Motor neuron (in vitro differentiated cells): ENCODE results near the gene ENDOD1. TPM values are rescaled to one million over a fixed set of nuclear protein-coding genes. Genes with fewer than 3 reads are reported as not detected.

Experiments used
- ATAC-seq, 8 experiments: fragments of 200-7000 bp; cut with Tn5 transposase; replicated peaks in 6 of 8; 2 replicates each; pipeline ENCODE4 v1.8.0; 2021; ENCODE audit warnings: mild to moderate bottlenecking in 8 of 8, moderate library complexity in 8 of 8
- H3K27ac ChIP-seq, 2 donors: fragments of 250-450 bp; sonication (Bioruptor Pico); 2 replicates each; pipeline ENCODE4 v1.9.0; 2021; ENCODE audit warnings: antibody characterized with exemption in 2 of 2, mild to moderate bottlenecking in 2 of 2, moderate library complexity in 1 of 2
- H3K4me1 ChIP-seq, 2 donors: fragments of 250-450 bp; sonication (Bioruptor Pico); replicated peaks in 1 of 2; 2 replicates each; pipeline ENCODE4 v1.6.1; 2021; ENCODE audit warnings: antibody characterized with exemption in 2 of 2, mild to moderate bottlenecking in 2 of 2, moderate library complexity in 1 of 2
- H3K4me3 ChIP-seq, 5 donors: fragments of 250-450 bp; sonication (Bioruptor Pico); 2 replicates each; pipeline ENCODE4 v1.9.0; 2021; ENCODE audit warnings: antibody characterized with exemption in 5 of 5, mild to moderate bottlenecking in 5 of 5, moderate library complexity in 4 of 5
- WGBS, 10 experiments: fragments of 450-650 bp; shearing (Covaris generic); methylation state at CpG; one replicate each; pipeline ENCODE4 v1.0.0; 2022; 5-methylcytosine and 5-hydroxymethylcytosine counted together
- in situ Hi-C, 9 experiments: fragments of 400-800 bp; cut with MboI; loops; one replicate each; pipeline ENCODE4 v1.15.0; 2021; ENCODE audit warnings: low sequenced_read_pairs in 9 of 9, low pct_unique_long_range_greater_than_20kb in 2 of 9; ENCODE audit not compliant: unreplicated experiment in 9 of 9
- total RNA-seq, 8 experiments: library from RNA; unstranded; fragments of 300-600 nt; gene quantifications; 2 replicates each; pipeline versions ENCODE4 v1.2.3 to v1.2.4, GENCODE V29; 2022

The ENDOD1 gene
- total RNA-seq, 8 experiments from 2014 or later, result 6.2 to 65.2 (median 8.6) TPM

GRCh38 chr11:95065336-95065735, 24.3 kb upstream of the ENDOD1 start:
- in situ Hi-C loops, result loop anchor here in 2 of 9 experiments (25.0 kb wide), 1 partner anchor 697 kb away; no protein-coding TSS in a partner anchor

GRCh38 chr11:95066716-95067038, 23.0 kb upstream of the ENDOD1 start, which contains the start of gene SRSF8:
SRSF8 (plus strand) TSS chr11:95066919; CDS start chr11:95067227, 308 bp downstream.
- WGBS, 10 experiments, result 0% methylated on average over 1 to 2 of the region's 4 CpGs; no CpG with 5 or more reads in 8 of the 10 experiments

More at GRCh38 chr11:95065336-95065735, 24.3 kb upstream of the ENDOD1 start:
- no peak overlapping the region for H3K27ac ChIP-seq
- ATAC-seq, result peak in 1 of 8 experiments; percentile 5
- WGBS, 10 experiments, result 80 to 100% (median 100%) methylated on average over 1 of the region's 1 CpG; no CpG with 5 or more reads in 2 of the 10 experiments
- peaks cover 0 to 5% of the 10 kb centered on the region in 2 donors for H3K4me1 ChIP-seq
- no peak overlapping the region for H3K4me3 ChIP-seq

GRCh38 chr11:95067039-95067840, 22.4 kb upstream of the ENDOD1 start:
- WGBS, 10 experiments, result 0 to 3% (median 0%) methylated on average over 1 to 12 of the region's 98 CpGs; no CpG with 5 or more reads in 4 of the 10 experiments
- in situ Hi-C loops, result loop anchor here in 2 of 9 experiments (25.0 kb wide), 1 partner anchor 695 kb away; no protein-coding TSS in a partner anchor
- peaks cover 0 to 5% of the 10 kb centered on the region in 2 donors for H3K4me1 ChIP-seq
- H3K4me3 ChIP-seq, result peak overlapping the region; percentile 71 to 98 (median 91)
- H3K27ac ChIP-seq, result peak overlapping the region; percentile 98
- ATAC-seq, result peak; percentile 77 to 85 (median 82)

More at GRCh38 chr11:95066716-95067038, 23.0 kb upstream of the ENDOD1 start, which contains the start of gene SRSF8:
- ATAC-seq, result peak in 3 of 8 experiments; percentile 28 to 48 (median 42)
- Histone ChIP-seq H3K4me1 (peaks cover 0 to 5% of the 10 kb centered on the region in 2 donors), H3K27ac (peak within 1 kb of the TSS; percentile 98), H3K4me3 (peak within 1 kb of the TSS; percentile 71 to 98 (median 91))
- in situ Hi-C loops, result loop anchor here in 2 of 9 experiments (25.0 kb wide), 1 partner anchor 696 kb away; no protein-coding TSS in a partner anchor

GRCh38 chr11:95067841-95068219, 21.8 kb upstream of the ENDOD1 start:
- in situ Hi-C loops, result loop anchor here in 2 of 9 experiments (25.0 kb wide), 1 partner anchor 694 kb away; no protein-coding TSS in a partner anchor
- WGBS, 10 experiments, result 0 to 8% (median 0%) methylated on average over 2 to 13 of the region's 16 CpGs; no CpG with 5 or more reads in 4 of the 10 experiments
- peak overlapping the region; percentile 98 for H3K27ac ChIP-seq
- no peak for ATAC-seq
- H3K4me1 ChIP-seq, result peaks cover 0 to 5% of the 10 kb centered on the region in 2 donors
- peak overlapping the region; percentile 71 to 98 (median 91) for H3K4me3 ChIP-seq

GRCh38 chr11:95068549-95068948, 21.1 kb upstream of the ENDOD1 start:
- H3K4me3 ChIP-seq, result peak overlapping the region; percentile 71 to 98 (median 91)
- 0 to 7% (median 0%) methylated on average over 1 to 5 of the region's 5 CpGs; no CpG with 5 or more reads in 2 of the 10 experiments for WGBS, 10 experiments
- in situ Hi-C loops, result loop anchor here in 2 of 9 experiments (25.0 kb wide), 1 partner anchor 694 kb away; no protein-coding TSS in a partner anchor
- H3K27ac ChIP-seq, result peak overlapping the region; percentile 98
- H3K4me1 ChIP-seq, result peaks cover 0 to 5% of the 10 kb centered on the region in 2 donors
- peak; percentile 45 to 80 (median 72) for ATAC-seq

- H3K4me1 ChIP-seq, result peaks cover 0 to 5% of the 10 kb centered on the region in 2 donors
- H3K27ac ChIP-seq, result no peak overlapping the region
- 67 to 100% (median 100%) methylated on average over 1 of the region's 1 CpG; no CpG with 5 or more reads in 2 of the 10 experiments for WGBS, 10 experiments
- in situ Hi-C loops, result loop anchor here in 2 of 9 experiments (25.0 kb wide), 1 partner anchor 692 kb away; no protein-coding TSS in a partner anchor
- H3K4me3 ChIP-seq, result no peak overlapping the region
- ATAC-seq, result no peak
Observed at GRCh38 chr11:95070471-95070870, 19.2 kb upstream of the ENDOD1 start.

GRCh38 chr11:95072948-95073347, 16.7 kb upstream of the ENDOD1 start:
- H3K27ac ChIP-seq, result no peak overlapping the region
- no peak overlapping the region for H3K4me3 ChIP-seq
- in situ Hi-C loops, result loop anchor here in 2 of 9 experiments (25.0 kb wide), 1 partner anchor 689 kb away; no protein-coding TSS in a partner anchor
- H3K4me1 ChIP-seq, result peaks cover 0 to 2% of the 10 kb centered on the region in 2 donors
- ATAC-seq, result no peak

GRCh38 chr11:95074792-95075563, 14.7 kb upstream of the ENDOD1 start:
- peak in 1 of 8 experiments; percentile 66 for ATAC-seq
- H3K27ac ChIP-seq, result no peak overlapping the region
- peaks cover 0 to under 1% of the 10 kb centered on the region in 2 donors for H3K4me1 ChIP-seq
- H3K4me3 ChIP-seq, result no peak overlapping the region
- in situ Hi-C loops, result loop anchor here in 2 of 9 experiments (25.0 kb wide), 1 partner anchor 687 kb away; no protein-coding TSS in a partner anchor
- WGBS, 10 experiments, result 27 to 81% (median 67%) methylated on average over 2 to 8 of the region's 8 CpGs; no CpG with 5 or more reads in 1 of the 10 experiments

GRCh38 chr11:95076416-95076815, 13.2 kb upstream of the ENDOD1 start:
- Histone ChIP-seq H3K4me3 (no peak overlapping the region), H3K4me1 (peaks cover 0 to 2% of the 10 kb centered on the region in 2 donors), H3K27ac (no peak overlapping the region)
- peak in 2 of 8 experiments; percentile 19 to 26 for ATAC-seq
- 0 to 67% (median 20%) methylated on average over 1 of the region's 1 CpG; no CpG with 5 or more reads in 3 of the 10 experiments for WGBS, 10 experiments
- in situ Hi-C loops, result no loop called here

- in situ Hi-C loops, result no loop called here
- no peak for ATAC-seq
- H3K4me3 ChIP-seq, result no peak overlapping the region
- peaks cover 0 to 2% of the 10 kb centered on the region in 2 donors for H3K4me1 ChIP-seq
- no peak overlapping the region for H3K27ac ChIP-seq
Observed at GRCh38 chr11:95076981-95077380, 12.7 kb upstream of the ENDOD1 start.

- in situ Hi-C loops, result no loop called here
- ATAC-seq, result no peak
- Histone ChIP-seq H3K4me1 (peaks cover 0 to 2% of the 10 kb centered on the region in 2 donors), H3K4me3 (no peak overlapping the region), H3K27ac (no peak overlapping the region)
- 80 to 100% (median 100%) methylated on average over 1 of the region's 1 CpG; no CpG with 5 or more reads in 5 of the 10 experiments for WGBS, 10 experiments
Observed at GRCh38 chr11:95078526-95078925, 11.1 kb upstream of the ENDOD1 start.

GRCh38 chr11:95081010-95081409, 8.6 kb upstream of the ENDOD1 start:
- Histone ChIP-seq H3K4me1 (peaks cover 0 to 5% of the 10 kb centered on the region in 2 donors), H3K27ac (no peak overlapping the region), H3K4me3 (no peak overlapping the region)
- WGBS, 10 experiments, result 60 to 100% (median 68%) methylated on average over 1 to 3 of the region's 5 CpGs; no CpG with 5 or more reads in 4 of the 10 experiments
- peak in 1 of 8 experiments; percentile 45 for ATAC-seq
- in situ Hi-C loops, result no loop called here
